GM20000 (cell line): Measurements from ENCODE around the gene CDC37.
"Not testable (repeated sequence)": the region's sequence is repeated elsewhere in the genome, so short reads cannot be mapped to it uniquely, and the experiment has no call there.

ENCODE experiments used
- DNase-seq: peaks from one replicate; pipeline ENCODE4 v3.0.0; 2012; ENCODE audit warnings: low spot score
- TF ChIP-seq, protein P1 (sequence below): IDR thresholded peaks from 2 replicates; pipeline ENCODE4 v1.5.1; 2012; ENCODE audit warnings: mild to moderate bottlenecking, control low read depth; ENCODE audit errors: extremely low read depth, missing control alignments

The CDC37 gene

DNA sequence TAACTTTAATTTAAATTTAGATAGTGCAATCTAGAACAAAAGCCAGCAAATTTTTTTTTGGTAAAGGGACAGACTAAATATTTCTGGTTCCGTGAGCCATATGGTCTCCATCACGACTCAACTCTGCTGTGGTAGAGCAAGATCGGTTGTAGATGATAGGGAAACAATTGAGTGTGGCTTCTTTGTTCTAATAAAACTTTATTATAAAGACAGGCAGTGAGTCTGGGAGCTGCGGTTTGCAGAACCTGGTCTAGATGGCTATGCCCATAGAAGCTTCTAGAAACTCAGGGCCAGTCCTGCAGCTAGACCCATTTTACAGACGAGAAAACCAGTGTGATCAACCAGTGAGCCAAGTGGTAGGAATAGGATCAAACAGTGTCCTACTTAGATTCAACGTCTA lies 11.2 kb downstream of the CDC37 start:
- TF ChIP-seq, protein P1, sequence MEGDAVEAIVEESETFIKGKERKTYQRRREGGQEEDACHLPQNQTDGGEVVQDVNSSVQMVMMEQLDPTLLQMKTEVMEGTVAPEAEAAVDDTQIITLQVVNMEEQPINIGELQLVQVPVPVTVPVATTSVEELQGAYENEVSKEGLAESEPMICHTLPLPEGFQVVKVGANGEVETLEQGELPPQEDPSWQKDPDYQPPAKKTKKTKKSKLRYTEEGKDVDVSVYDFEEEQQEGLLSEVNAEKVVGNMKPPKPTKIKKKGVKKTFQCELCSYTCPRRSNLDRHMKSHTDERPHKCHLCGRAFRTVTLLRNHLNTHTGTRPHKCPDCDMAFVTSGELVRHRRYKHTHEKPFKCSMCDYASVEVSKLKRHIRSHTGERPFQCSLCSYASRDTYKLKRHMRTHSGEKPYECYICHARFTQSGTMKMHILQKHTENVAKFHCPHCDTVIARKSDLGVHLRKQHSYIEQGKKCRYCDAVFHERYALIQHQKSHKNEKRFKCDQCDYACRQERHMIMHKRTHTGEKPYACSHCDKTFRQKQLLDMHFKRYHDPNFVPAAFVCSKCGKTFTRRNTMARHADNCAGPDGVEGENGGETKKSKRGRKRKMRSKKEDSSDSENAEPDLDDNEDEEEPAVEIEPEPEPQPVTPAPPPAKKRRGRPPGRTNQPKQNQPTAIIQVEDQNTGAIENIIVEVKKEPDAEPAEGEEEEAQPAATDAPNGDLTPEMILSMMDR = no peak
- no peak for DNase-seq

DNA sequence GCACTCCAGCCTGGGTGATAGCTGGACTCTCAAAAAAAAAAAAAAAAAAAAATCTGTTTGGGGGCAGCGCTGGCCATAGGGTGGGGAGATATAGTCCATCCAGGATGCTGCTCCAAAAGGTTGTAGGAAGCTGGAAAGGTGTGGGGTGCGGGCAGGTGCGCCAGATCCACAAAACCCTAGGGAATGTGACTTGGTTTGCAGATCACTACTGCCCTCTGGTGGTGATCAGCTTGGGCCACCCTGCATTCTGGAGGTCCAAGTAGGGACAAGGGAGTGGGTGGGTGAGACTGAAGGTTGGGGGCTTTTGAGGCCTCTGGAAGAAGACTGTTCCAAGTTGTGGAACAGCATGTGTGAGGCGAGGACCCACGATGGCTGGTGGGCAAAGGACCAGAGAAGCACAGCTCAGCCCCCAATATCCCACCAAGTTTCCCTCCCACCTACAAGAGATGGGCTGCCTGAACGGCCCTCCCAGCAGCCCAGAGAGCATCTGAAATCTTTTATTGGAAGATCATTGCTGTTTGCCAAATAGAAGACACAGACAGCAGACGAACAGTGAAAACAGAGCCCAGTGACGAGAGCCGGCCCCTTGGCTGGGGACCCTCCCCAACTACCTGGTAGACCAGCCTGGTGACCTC lies 12.6 kb downstream of the CDC37 start:
- DNase-seq = peak; percentile 77
- TF ChIP-seq, protein P1 = peak; percentile 77

GRCh38 chr19:10389863-10390262 lies 13.5 kb downstream of the CDC37 start:
- TF ChIP-seq, protein P1 = peak; percentile 19
- DNase-seq = peak; percentile 9

- TF ChIP-seq, protein P1 = peak; percentile 88
- peak; percentile 74 for DNase-seq
These were observed 14.4 kb downstream of the CDC37 start for GRCh38 chr19:10388957-10389356.

DNA sequence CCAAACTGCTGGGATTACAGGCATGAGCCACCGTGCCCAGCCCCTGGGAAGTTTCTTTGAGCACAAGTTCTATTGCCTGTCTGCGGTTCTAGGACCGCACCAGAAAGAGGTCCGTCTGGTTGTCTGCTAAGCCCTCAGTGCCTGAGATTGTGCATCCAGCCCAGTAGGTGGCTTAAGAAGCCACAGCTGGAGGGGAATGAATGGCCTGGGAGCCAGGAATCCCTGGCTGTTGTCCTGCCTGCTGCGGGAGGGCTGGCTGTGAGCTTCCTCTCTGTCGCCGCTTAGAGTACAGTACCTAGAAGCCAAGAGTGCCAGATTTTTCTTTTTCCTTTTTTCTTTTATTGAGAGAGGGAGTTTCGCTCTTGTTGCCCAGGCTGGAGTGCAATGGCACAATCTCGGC lies 18.8 kb downstream of the CDC37 start:
- TF ChIP-seq, protein P1 = no peak
- DNase-seq = no peak

GRCh38 chr19:10383223-10383499 lies 20.2 kb downstream of the CDC37 start:
- DNase-seq = not testable (repeated sequence)

GRCh38 chr19:10380313-10381102 lies 22.8 kb downstream of the CDC37 start, which contains the start of gene TYK2:
Gene TYK2, minus strand, starts transcription at chr19:10380572. Its CDS starts 2,166 bp downstream, at chr19:10378406.
- DNase-seq = peak; percentile 99
- TF ChIP-seq, protein P1 = no peak
